Keratinocyte (primary cell): Measurements from ENCODE around the gene RBM17. TPM values are rescaled to one million over a fixed set of nuclear protein-coding genes. Genes with fewer than 3 reads are reported as not detected.
"Not testable (repeated sequence)": the region's sequence is repeated elsewhere in the genome, so short reads cannot be mapped to it uniquely, and the experiment has no call there.

Source experiments
- DNase-seq: peaks from one replicate; pipeline ENCODE4 v3.0.0-alpha.2; 2011; ENCODE audit warnings: low read depth, missing footprints, low spot score
- FAIRE-seq: peaks from 2 replicates; lab custom pipeline; 2011; peaks lifted over from hg19 to GRCh38; lab: Jason Lieb, UNC
- H2AFZ ChIP-seq: 2 replicates; pipeline ENCODE4 v1.6.0; 2012; ENCODE audit warnings: low read length, control low read depth, inconsistent platforms; ENCODE audit not compliant: control insufficient read depth
- H3K27ac ChIP-seq: 2 replicates; pipeline ENCODE4 v1.5.1; 2011; ENCODE audit warnings: low read length; ENCODE audit not compliant: control insufficient read depth, insufficient read depth
- H3K27me3 ChIP-seq: 3 replicates; pipeline ENCODE4 v1.6.0; 2011; ENCODE audit warnings: low read length; ENCODE audit not compliant: control insufficient read depth, insufficient read depth; ENCODE audit errors: extremely low read depth
- H3K36me3 ChIP-seq, 2 experiments: 2 replicates in 1 of 2; 3 replicates in 1 of 2; pipeline ENCODE4 v1.5.1; 2011; ENCODE audit warnings: low read length in 2 of 2, mild to moderate bottlenecking in 1 of 2; ENCODE audit not compliant: control insufficient read depth in 2 of 2, insufficient read depth in 2 of 2; ENCODE audit errors: extremely low read depth in 1 of 2
- H3K4me1 ChIP-seq: 3 replicates; pipeline ENCODE4 v1.5.1; 2011; ENCODE audit warnings: low read length; ENCODE audit not compliant: control insufficient read depth, insufficient read depth; ENCODE audit errors: extremely low read depth
- H3K4me2 ChIP-seq: 3 replicates; pipeline ENCODE4 v1.6.0; 2011; ENCODE audit warnings: low read depth, low read length; ENCODE audit not compliant: control insufficient read depth, insufficient read depth; ENCODE audit errors: extremely low read depth
- H3K4me3 ChIP-seq, 3 experiments: fragments of 200-600 bp in 1 of 3; sonication (generic) in 1 of 3; 2 replicates in 2 of 3; 3 replicates in 1 of 3; pipeline ENCODE4 v1.5.1; 2011 to 2016; ENCODE audit warnings: low read length in 3 of 3, mild to moderate bottlenecking in 3 of 3, control low read depth in 2 of 3, inconsistent platforms in 1 of 3, low read depth in 1 of 3, mixed read lengths in 1 of 3, mixed run types in 1 of 3, moderate library complexity in 1 of 3; ENCODE audit not compliant: control insufficient read depth in 2 of 3, insufficient read depth in 2 of 3; ENCODE audit errors: extremely low read depth in 1 of 3
- H3K79me2 ChIP-seq: 2 replicates; pipeline ENCODE4 v1.6.0; 2012; ENCODE audit warnings: low read length; ENCODE audit not compliant: control insufficient read depth, insufficient read depth
- H3K9ac ChIP-seq: 3 replicates; pipeline ENCODE4 v1.6.0; 2011; ENCODE audit warnings: low read length; ENCODE audit not compliant: control insufficient read depth, insufficient read depth; ENCODE audit errors: extremely low read depth
- H3K9me1 ChIP-seq: 3 replicates; pipeline ENCODE4 v1.6.0; 2011; ENCODE audit warnings: low read length; ENCODE audit not compliant: control insufficient read depth, insufficient read depth; ENCODE audit errors: extremely low read depth
- H3K9me3 ChIP-seq: 2 replicates; pipeline ENCODE4 v1.5.1; 2012; ENCODE audit warnings: low read depth, low read length; ENCODE audit not compliant: control insufficient read depth
- H4K20me1 ChIP-seq: 3 replicates; pipeline ENCODE4 v1.6.0; 2011; ENCODE audit warnings: low read length; ENCODE audit not compliant: control insufficient read depth, insufficient read depth; ENCODE audit errors: extremely low read depth
- EZH2 ChIP-seq: IDR thresholded peaks from one replicate; pipeline ENCODE4 v1.6.1; 2012; ENCODE audit warnings: inconsistent platforms, mild to moderate bottlenecking, low read length, moderate library complexity
- dilution Hi-C: fragments of 300-500 bp; cut with MboI; formaldehyde crosslinking; loops from one replicate; pipeline ENCODE4 v1.7.0; 2020; ENCODE audit warnings: low sequenced_read_pairs; ENCODE audit not compliant: extremely low pct_ligation_motif_present
- polyA plus RNA-seq, 5 experiments: library from polyadenylated mRNA; depleted of rRNA in 3 of 5; stranded (reverse) in 3 of 5; stranded (forward) in 1 of 5; unstranded in 1 of 5; fragments of >200 nt; gene quantifications; 1 replicate in 1 of 5; 2 replicates in 3 of 5; 3 replicates in 1 of 5; pipeline versions ENCODE4 v1.2.1 to v1.2.3, GENCODE V29; 2011 to 2012; ENCODE audit warnings: missing spikeins in 2 of 5, low read depth in 1 of 5, low replicate concordance in 1 of 5
- TF ChIP-seq, protein P1 (sequence below), 3 experiments: IDR thresholded peaks in 1 of 3; conservative IDR thresholded peaks in 1 of 3; optimal IDR thresholded peaks in 1 of 3; 2 replicates in 2 of 3; 3 replicates in 1 of 3; pipeline versions ENCODE3 to v1.5.1; 2011; ENCODE audit warnings: low read length in 3 of 3, mild to moderate bottlenecking in 3 of 3, moderate library complexity in 2 of 3, control low read depth in 1 of 3, inconsistent platforms in 1 of 3; ENCODE audit not compliant: insufficient read depth in 2 of 3; ENCODE audit errors: extremely low read depth in 1 of 3

The RBM17 gene
- polyA plus RNA-seq, 1 donor (not counting 4 experiments of a cell fraction or from before 2014, with no cell fraction given), result 54.8 TPM

- H3K4me2 ChIP-seq, result no peak within 1 kb of the TSS
- no peaks in the 10 kb centered on the region for H3K9me3 ChIP-seq
- dilution Hi-C loops, result no loop called here
- FAIRE-seq (no peak), DNase-seq (no peak)
- H3K36me3 ChIP-seq, result no peaks in the 10 kb centered on the region
- H2AFZ ChIP-seq, result no peak within 1 kb of the TSS
- H3K9ac ChIP-seq, result no peak within 1 kb of the TSS
- H4K20me1 ChIP-seq, result no peaks in the 10 kb centered on the region
- H3K9me1 ChIP-seq, result no peaks in the 10 kb centered on the region
- no peak for TF ChIP-seq EZH2
- TF ChIP-seq, protein P1, sequence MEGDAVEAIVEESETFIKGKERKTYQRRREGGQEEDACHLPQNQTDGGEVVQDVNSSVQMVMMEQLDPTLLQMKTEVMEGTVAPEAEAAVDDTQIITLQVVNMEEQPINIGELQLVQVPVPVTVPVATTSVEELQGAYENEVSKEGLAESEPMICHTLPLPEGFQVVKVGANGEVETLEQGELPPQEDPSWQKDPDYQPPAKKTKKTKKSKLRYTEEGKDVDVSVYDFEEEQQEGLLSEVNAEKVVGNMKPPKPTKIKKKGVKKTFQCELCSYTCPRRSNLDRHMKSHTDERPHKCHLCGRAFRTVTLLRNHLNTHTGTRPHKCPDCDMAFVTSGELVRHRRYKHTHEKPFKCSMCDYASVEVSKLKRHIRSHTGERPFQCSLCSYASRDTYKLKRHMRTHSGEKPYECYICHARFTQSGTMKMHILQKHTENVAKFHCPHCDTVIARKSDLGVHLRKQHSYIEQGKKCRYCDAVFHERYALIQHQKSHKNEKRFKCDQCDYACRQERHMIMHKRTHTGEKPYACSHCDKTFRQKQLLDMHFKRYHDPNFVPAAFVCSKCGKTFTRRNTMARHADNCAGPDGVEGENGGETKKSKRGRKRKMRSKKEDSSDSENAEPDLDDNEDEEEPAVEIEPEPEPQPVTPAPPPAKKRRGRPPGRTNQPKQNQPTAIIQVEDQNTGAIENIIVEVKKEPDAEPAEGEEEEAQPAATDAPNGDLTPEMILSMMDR (optimal IDR thresholded peaks at IDR 0.05 in 1 of 3, IDR thresholded peaks at IDR 0.05 in 1 of 3, conservative IDR thresholded peaks at IDR 0.05 in 1 of 3; ENCODE audit: extremely low read depth in 1 of 3, insufficient read depth in 2 of 3, low read length in 3 of 3), result no peak
- H3K27ac ChIP-seq, result no peak within 1 kb of the TSS
- H3K79me2 ChIP-seq, result no peaks in the 10 kb centered on the region
- H3K4me3 ChIP-seq, result no peak within 1 kb of the TSS
- no peaks in the 10 kb centered on the region for H3K4me1 ChIP-seq
- H3K27me3 ChIP-seq, result peaks cover 12% of the 10 kb centered on the region
Observed at GRCh38 chr10:6062101-6062771, 26.6 kb upstream of the RBM17 start, which contains the start of gene IL2RA. IL2RA (minus strand) TSS chr10:6062367; CDS start chr10:6062151, 216 bp downstream.

- FAIRE-seq, result no peak
- no peak overlapping the region for H2AFZ ChIP-seq
- no peak overlapping the region for H3K4me2 ChIP-seq
- TF ChIP-seq, protein P1 (optimal IDR thresholded peaks at IDR 0.05 in 1 of 3, IDR thresholded peaks at IDR 0.05 in 1 of 3, conservative IDR thresholded peaks at IDR 0.05 in 1 of 3; ENCODE audit: extremely low read depth in 1 of 3, insufficient read depth in 2 of 3, low read length in 3 of 3), result no peak
- TF ChIP-seq EZH2, result no peak
- H4K20me1 ChIP-seq, result no peaks in the 10 kb centered on the region
- H3K9me3 ChIP-seq, result no peaks in the 10 kb centered on the region
- H3K36me3 ChIP-seq, result no peaks in the 10 kb centered on the region
- dilution Hi-C loops, result no loop called here
- no peaks in the 10 kb centered on the region for H3K4me1 ChIP-seq
- no peak for DNase-seq
- H3K4me3 ChIP-seq, result no peak overlapping the region
- H3K27ac ChIP-seq, result no peak overlapping the region
- no peaks in the 10 kb centered on the region for H3K9me1 ChIP-seq
- H3K79me2 ChIP-seq, result no peaks in the 10 kb centered on the region
- no peak overlapping the region for H3K9ac ChIP-seq
- peaks cover 7% of the 10 kb centered on the region for H3K27me3 ChIP-seq
Observed at GRCh38 chr10:6064119-6064518, 24.7 kb upstream of the RBM17 start.

GRCh38 chr10:6064726-6065125, 24.1 kb upstream of the RBM17 start:
- H3K4me3 ChIP-seq, H3K79me2 ChIP-seq, H3K4me1 ChIP-seq, dilution Hi-C loops, H3K9me1 ChIP-seq, H3K27ac ChIP-seq, FAIRE-seq, H3K9ac ChIP-seq, H3K9me3 ChIP-seq, H2AFZ ChIP-seq, H3K4me2 ChIP-seq, H3K27me3 ChIP-seq, H3K36me3 ChIP-seq, H4K20me1 ChIP-seq, DNase-seq: not testable (repeated sequence)
